ENCODE measurements around the gene ANKFY1. TPM values are rescaled to one million over a fixed set of nuclear protein-coding genes. Genes with fewer than 3 reads are reported as not detected.

Gene ANKFY1
- total RNA-seq, 4 donors from 2014 or later, result 30.7 to 35.7 (median 32.7) TPM

DNA sequence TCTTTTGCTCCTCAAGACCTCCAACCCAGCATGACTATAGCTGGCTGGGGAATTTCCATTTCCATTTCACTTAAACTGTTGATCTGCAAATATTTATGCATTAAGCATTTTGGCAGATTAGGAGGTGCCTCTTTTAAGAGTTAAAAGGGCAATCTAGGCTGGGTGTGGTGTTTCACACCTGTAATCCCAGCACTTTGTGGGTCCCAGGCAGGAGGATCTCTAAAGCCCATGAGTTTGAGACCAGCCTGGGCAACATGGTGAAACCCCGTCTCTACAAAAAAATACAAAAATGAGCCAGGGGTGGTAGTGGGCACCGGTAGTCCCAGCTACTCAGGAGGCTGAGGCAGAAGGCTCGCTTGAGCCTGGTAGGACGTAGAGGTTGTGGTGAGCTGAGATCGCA, 17.1 kb downstream of the ANKFY1 start:
- intact Hi-C loops (cut with DNase I; ENCODE audit: low total_unique reads), result no loop called here
- DNase-seq (ENCODE audit: low spot score in 2 of 2), result no peak
- H3K4me3 ChIP-seq (ENCODE audit: low read depth, poor library complexity, severe bottlenecking), result no peak overlapping the region
- WGBS, 2 donors, result 89 to 94% methylated on average over 5 of the region's 5 CpGs
- TF ChIP-seq, protein P1, sequence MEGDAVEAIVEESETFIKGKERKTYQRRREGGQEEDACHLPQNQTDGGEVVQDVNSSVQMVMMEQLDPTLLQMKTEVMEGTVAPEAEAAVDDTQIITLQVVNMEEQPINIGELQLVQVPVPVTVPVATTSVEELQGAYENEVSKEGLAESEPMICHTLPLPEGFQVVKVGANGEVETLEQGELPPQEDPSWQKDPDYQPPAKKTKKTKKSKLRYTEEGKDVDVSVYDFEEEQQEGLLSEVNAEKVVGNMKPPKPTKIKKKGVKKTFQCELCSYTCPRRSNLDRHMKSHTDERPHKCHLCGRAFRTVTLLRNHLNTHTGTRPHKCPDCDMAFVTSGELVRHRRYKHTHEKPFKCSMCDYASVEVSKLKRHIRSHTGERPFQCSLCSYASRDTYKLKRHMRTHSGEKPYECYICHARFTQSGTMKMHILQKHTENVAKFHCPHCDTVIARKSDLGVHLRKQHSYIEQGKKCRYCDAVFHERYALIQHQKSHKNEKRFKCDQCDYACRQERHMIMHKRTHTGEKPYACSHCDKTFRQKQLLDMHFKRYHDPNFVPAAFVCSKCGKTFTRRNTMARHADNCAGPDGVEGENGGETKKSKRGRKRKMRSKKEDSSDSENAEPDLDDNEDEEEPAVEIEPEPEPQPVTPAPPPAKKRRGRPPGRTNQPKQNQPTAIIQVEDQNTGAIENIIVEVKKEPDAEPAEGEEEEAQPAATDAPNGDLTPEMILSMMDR (IDR thresholded peaks at IDR 0.05), result no peak
- no peak for TF ChIP-seq POLR2A (IDR thresholded peaks at IDR 0.05)

DNA sequence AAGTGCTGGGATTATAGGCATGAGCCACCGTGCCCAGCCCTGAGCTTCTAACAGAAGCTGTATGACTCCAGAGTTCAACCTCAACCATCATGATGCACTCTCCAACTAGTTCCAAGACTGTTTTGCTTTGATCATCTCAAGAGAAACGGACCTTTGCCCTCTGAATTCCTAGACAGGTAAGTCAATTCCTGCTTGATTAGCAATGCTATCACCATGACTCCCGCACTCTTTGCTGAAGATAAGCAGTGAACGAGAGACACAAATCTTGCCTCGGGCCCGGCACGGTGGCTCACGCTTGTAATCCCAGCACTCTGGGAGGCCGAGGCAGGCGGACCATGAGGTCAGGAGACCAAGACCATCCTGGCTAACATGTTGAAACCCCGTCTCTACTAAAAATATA, 22.2 kb downstream of the ANKFY1 start:
- intact Hi-C loops (cut with DNase I; ENCODE audit: low total_unique reads), result no loop called here
- DNase-seq (ENCODE audit: low spot score in 2 of 2), result no peak
- WGBS, 2 donors, result 97 to 98% methylated on average over 11 of the region's 11 CpGs
- H3K4me3 ChIP-seq (ENCODE audit: low read depth, poor library complexity, severe bottlenecking), result no peak overlapping the region
- TF ChIP-seq, protein P1 (IDR thresholded peaks at IDR 0.05), result no peak
- no peak for TF ChIP-seq POLR2A (IDR thresholded peaks at IDR 0.05)

DNA sequence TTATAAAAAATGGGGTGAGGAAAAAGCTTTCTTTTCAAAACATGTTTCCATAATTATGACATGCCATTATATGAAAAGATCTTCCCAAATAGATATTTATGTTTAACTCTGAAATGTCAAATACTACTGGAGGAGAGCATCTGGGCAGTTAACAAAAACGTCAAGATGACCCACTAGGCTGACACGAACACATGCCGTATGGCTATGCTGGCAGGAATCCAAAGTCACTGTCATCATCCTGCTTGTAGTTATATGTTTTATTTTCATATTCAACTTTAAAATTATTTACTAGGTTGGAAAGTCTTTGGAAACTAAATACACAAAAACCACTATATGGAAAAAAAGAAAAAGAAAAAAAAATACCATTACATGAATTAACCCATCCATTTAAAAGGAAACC, 27.3 kb downstream of the ANKFY1 start:
- TF ChIP-seq POLR2A (IDR thresholded peaks at IDR 0.05), result no peak
- TF ChIP-seq, protein P1 (IDR thresholded peaks at IDR 0.05), result no peak
- DNase-seq (ENCODE audit: low spot score in 2 of 2), result no peak
- intact Hi-C loops (cut with DNase I; ENCODE audit: low total_unique reads), result no loop called here
- 42 to 44% methylated on average over 3 of the region's 3 CpGs for WGBS, 2 donors
- H3K4me3 ChIP-seq (ENCODE audit: low read depth, poor library complexity, severe bottlenecking), result no peak overlapping the region

DNA sequence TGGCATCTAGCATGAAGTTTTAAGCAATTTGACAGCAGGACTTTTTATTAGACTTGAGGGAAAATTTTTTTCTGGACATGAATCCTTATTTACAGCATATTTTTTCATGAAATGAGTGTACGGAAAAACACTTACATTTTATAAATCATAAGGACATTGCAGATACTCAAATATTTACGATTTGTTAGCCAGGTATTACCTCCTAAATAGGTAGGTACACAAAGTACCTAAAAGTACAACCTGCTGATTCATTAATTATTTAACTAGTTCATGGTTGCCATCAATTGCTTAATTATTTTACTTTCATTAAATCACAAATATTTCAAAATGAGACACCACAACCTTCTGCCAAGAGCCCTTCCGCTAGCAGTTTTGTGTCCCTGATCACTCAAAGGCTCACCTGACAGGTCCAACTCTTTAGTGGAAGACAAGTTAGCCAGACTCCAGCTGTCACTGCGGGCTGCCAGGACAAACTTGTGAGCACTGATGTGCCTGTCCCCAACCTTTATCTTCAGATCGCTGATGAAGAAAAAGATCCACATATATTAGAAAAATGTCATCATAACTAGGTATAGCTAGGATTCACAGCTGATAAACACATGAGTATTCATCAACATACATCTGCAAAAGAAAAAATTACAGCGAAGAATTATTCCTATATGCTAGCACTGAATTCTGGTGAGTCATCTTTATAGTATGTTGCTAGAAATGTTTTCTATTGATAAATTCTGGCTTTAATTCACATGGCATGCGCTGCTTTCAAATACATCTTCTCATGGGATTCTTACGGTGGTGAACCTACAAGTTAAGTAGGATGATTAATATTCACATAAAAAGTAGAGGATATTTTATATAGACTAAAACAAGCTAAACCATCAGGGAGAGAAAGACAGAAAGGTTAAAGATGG, 28.2 kb downstream of the ANKFY1 start:
- WGBS, 2 donors, result 85 to 86% methylated on average over 8 of the region's 8 CpGs
- intact Hi-C loops (cut with DNase I; ENCODE audit: low total_unique reads), result no loop called here
- H3K4me3 ChIP-seq (ENCODE audit: low read depth, poor library complexity, severe bottlenecking), result no peak overlapping the region
- no peak for DNase-seq (ENCODE audit: low spot score in 2 of 2)
- no peak for TF ChIP-seq POLR2A (IDR thresholded peaks at IDR 0.05)
- TF ChIP-seq, protein P1 (IDR thresholded peaks at IDR 0.05), result no peak

DNA sequence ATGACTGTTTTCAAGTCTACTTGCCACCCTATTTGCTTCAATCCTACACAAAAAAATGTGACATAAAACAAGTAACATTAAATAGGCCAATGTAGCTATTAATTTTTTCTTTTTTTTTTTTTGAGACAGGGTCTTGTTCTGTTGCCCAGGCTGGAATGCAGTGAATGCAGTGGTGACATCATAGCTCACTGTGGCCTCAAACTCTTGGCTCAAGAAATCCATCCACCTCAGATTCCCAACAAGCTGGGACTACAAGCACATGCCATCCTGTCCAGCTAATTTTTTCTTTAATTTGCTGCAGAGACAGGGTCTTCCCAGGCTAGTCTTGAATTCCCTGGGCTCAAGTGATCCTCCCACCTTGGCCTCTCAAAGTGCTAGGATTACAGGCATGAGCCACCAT, 29.4 kb downstream of the ANKFY1 start:
- no peak for DNase-seq (ENCODE audit: low spot score in 2 of 2)
- intact Hi-C loops (cut with DNase I; ENCODE audit: low total_unique reads), result no loop called here
- TF ChIP-seq POLR2A (IDR thresholded peaks at IDR 0.05), result no peak
- TF ChIP-seq, protein P1 (IDR thresholded peaks at IDR 0.05), result no peak

More for the DNA sequence above, 29.4 kb downstream of the ANKFY1 start:
- no peak overlapping the region for H3K4me3 ChIP-seq (ENCODE audit: low read depth, poor library complexity, severe bottlenecking)
